Mammary epithelial cell (primary cell): ENCODE results near the gene ZNF749.

ENCODE experiments used
- CTCF ChIP-seq, 2 donors: IDR thresholded peaks in 1 of 2; conservative IDR thresholded peaks in 1 of 2; 2 replicates each; pipeline ENCODE4 v1.5.1; 2011 to 2012; ENCODE audit warnings: inconsistent platforms in 2 of 2, low read length in 2 of 2, mild to moderate bottlenecking in 2 of 2, control low read depth in 1 of 2, low read depth in 1 of 2; ENCODE audit not compliant: insufficient read depth in 1 of 2; ENCODE audit errors: extremely low read depth in 1 of 2
- EZH2 ChIP-seq: IDR thresholded peaks from 2 replicates; pipeline ENCODE4 v1.6.1; 2012; ENCODE audit warnings: low read length, inconsistent platforms, borderline replicate concordance

- TF ChIP-seq CTCF (conservative IDR thresholded peaks at IDR 0.05 in 1 of 2, IDR thresholded peaks at IDR 0.05 in 1 of 2; ENCODE audit: extremely low read depth in 1 of 2, insufficient read depth in 1 of 2, low read depth in 1 of 2, low read length in 2 of 2) (no peak), EZH2 (no peak)
These were observed 17.2 kb downstream of the ZNF749 start for GRCh38 chr19:57452307-57452706.
